Endothelial cell of umbilical vein (primary cell): ENCODE data around the gene TPP2. TPM values are rescaled to one million over a fixed set of nuclear protein-coding genes. Genes with fewer than 3 reads are reported as not detected.

Experiments used
- BruUV-seq: library from RNA; stranded (reverse); fragments of 400-500 nt; replicated peaks from 2 replicates; lab custom pipeline; 2021; lab: Mats Ljungman, UMichigan
- CTCF ChIA-PET: fragments of 300-600, 350-600 bp; sonication (Branson Sonifier 250); formaldehyde crosslinking; loops from one replicate; lab custom pipeline; 2021; ENCODE audit warnings: antibody characterized with exemption, inconsistent platforms; lab: Charles Lee
- POLR2A ChIA-PET: fragments of 300-600, 350-600 bp; sonication (Branson Sonifier 250); formaldehyde crosslinking; loops from one replicate; lab custom pipeline; 2021; ENCODE audit warnings: antibody characterized with exemption, inconsistent platforms; lab: Charles Lee
- DNase-seq: peaks from one replicate; pipeline ENCODE4 v3.0.0-alpha.2; 2011; ENCODE audit warnings: low read depth, low spot score
- FAIRE-seq: peaks from 2 replicates; lab custom pipeline; 2011; peaks lifted over from hg19 to GRCh38; lab: Jason Lieb, UNC
- H2AFZ ChIP-seq: 2 replicates; pipeline ENCODE4 v1.6.0; 2012; ENCODE audit warnings: low read depth, low read length, control low read depth, inconsistent platforms
- H3K27ac ChIP-seq: 2 replicates; pipeline ENCODE4 v1.5.1; 2011; ENCODE audit warnings: low read depth, mild to moderate bottlenecking, control low read depth, low read length, moderate library complexity; ENCODE audit not compliant: insufficient read depth
- H3K27me3 ChIP-seq, 2 experiments: 2 replicates each; pipeline versions ENCODE4 v1.6.0 to v1.6.1; 2011; ENCODE audit warnings: low read length in 2 of 2, mixed read lengths in 1 of 2; ENCODE audit not compliant: control insufficient read depth in 2 of 2, insufficient read depth in 2 of 2
- H3K36me3 ChIP-seq, 2 experiments: 2 replicates in 1 of 2; 3 replicates in 1 of 2; pipeline ENCODE4 v1.5.1; 2011; ENCODE audit warnings: low read length in 2 of 2, mild to moderate bottlenecking in 1 of 2, moderate library complexity in 1 of 2; ENCODE audit not compliant: control insufficient read depth in 2 of 2, insufficient read depth in 2 of 2; ENCODE audit errors: extremely low read depth in 1 of 2
- H3K4me1 ChIP-seq: 3 replicates; pipeline ENCODE4 v1.5.1; 2011; ENCODE audit warnings: mild to moderate bottlenecking, low read length; ENCODE audit not compliant: control insufficient read depth, insufficient read depth; ENCODE audit errors: extremely low read depth
- H3K4me2 ChIP-seq: 2 replicates; pipeline ENCODE4 v1.6.1; 2011; ENCODE audit warnings: low read length, control low read depth, mixed read lengths; ENCODE audit not compliant: insufficient read depth
- H3K4me3 ChIP-seq, 3 experiments: fragments of 200-600 bp in 1 of 3; sonication (generic), shearing (Covaris generic) in 1 of 3; replicated peaks in 1 of 3; 2 replicates each; pipeline ENCODE4 v1.5.1; 2011 to 2016; ENCODE audit warnings: control low read depth in 3 of 3, low read length in 3 of 3, mild to moderate bottlenecking in 2 of 3, inconsistent platforms in 1 of 3, low read depth in 1 of 3, moderate library complexity in 1 of 3; ENCODE audit not compliant: insufficient read depth in 1 of 3
- H3K79me2 ChIP-seq: 2 replicates; pipeline ENCODE4 v1.6.0; 2012; ENCODE audit warnings: low read length, inconsistent platforms; ENCODE audit not compliant: control insufficient read depth, insufficient read depth
- H3K9ac ChIP-seq: replicated peaks from 2 replicates; pipeline ENCODE3; 2011; ENCODE audit warnings: low read length, control low read depth; ENCODE audit not compliant: insufficient read depth; ENCODE audit errors: extremely low read depth
- H3K9me1 ChIP-seq: replicated peaks from 3 replicates; pipeline ENCODE4 v1.6.0; 2011; ENCODE audit warnings: mild to moderate bottlenecking, low read length; ENCODE audit not compliant: control insufficient read depth, insufficient read depth; ENCODE audit errors: extremely low read depth
- H3K9me3 ChIP-seq: replicated peaks from 2 replicates; pipeline ENCODE4 v1.5.1; 2012; ENCODE audit warnings: low read length, inconsistent platforms; ENCODE audit not compliant: control insufficient read depth, insufficient read depth
- H4K20me1 ChIP-seq: replicated peaks from 2 replicates; pipeline ENCODE3; 2011; ENCODE audit warnings: mild to moderate bottlenecking, low read length; ENCODE audit not compliant: control insufficient read depth, insufficient read depth; ENCODE audit errors: extremely low read depth
- EZH2 ChIP-seq: IDR thresholded peaks from 2 replicates; pipeline ENCODE4 v1.6.1; 2012; ENCODE audit warnings: borderline replicate concordance, low read depth, mild to moderate bottlenecking, moderate library complexity, low read length, inconsistent platforms; ENCODE audit not compliant: severe bottlenecking
- FOS ChIP-seq: IDR thresholded peaks from 2 replicates; pipeline ENCODE4 v1.6.1; 2011; ENCODE audit warnings: mild to moderate bottlenecking, low read length, moderate library complexity, borderline replicate concordance; ENCODE audit not compliant: insufficient read depth
- GATA2 ChIP-seq: IDR thresholded peaks from 2 replicates; pipeline ENCODE4 v1.7.0; 2011; ENCODE audit warnings: low read depth, mild to moderate bottlenecking, moderate library complexity, mixed read lengths, low read length; ENCODE audit not compliant: insufficient read length, insufficient read depth
- JUN ChIP-seq: IDR thresholded peaks from 2 replicates; pipeline ENCODE4 v1.6.1; 2011; ENCODE audit warnings: borderline replicate concordance, low read depth; ENCODE audit not compliant: insufficient read length, insufficient read depth
- MYC ChIP-seq: IDR thresholded peaks from one replicate; pipeline ENCODE4 v1.6.1; 2011; ENCODE audit warnings: mild to moderate bottlenecking, low read depth, low read length
- POLR2A ChIP-seq: IDR thresholded peaks from 2 replicates; pipeline ENCODE4 v1.6.1; 2012; ENCODE audit warnings: low read depth, mild to moderate bottlenecking, control low read depth, low read length
- POLR2AphosphoS5 ChIP-seq: IDR thresholded peaks from 2 replicates; pipeline ENCODE4 v1.6.1; 2012; ENCODE audit warnings: low read depth, mild to moderate bottlenecking, control low read depth, low read length, moderate library complexity; ENCODE audit not compliant: insufficient read depth
- dilution Hi-C: fragments of 300-500 bp; cut with MboI; formaldehyde crosslinking; loops from one replicate; pipeline ENCODE4 v1.15.0; 2019; ENCODE audit warnings: low sequenced_read_pairs; ENCODE audit not compliant: extremely low pct_ligation_motif_present
- intact Hi-C: fragments of 100-400 bp; cut with micrococcal nuclease; formaldehyde crosslinking; loops from one replicate; pipeline ENCODE4 v1.10.0; 2022
- polyA plus RNA-seq, 4 experiments: library from polyadenylated mRNA; depleted of rRNA in 3 of 4; stranded (reverse) in 3 of 4; unstranded in 1 of 4; fragments of >200 nt; gene quantifications; 2 replicates each; pipeline versions ENCODE4 v1.2.1 to v1.2.3, GENCODE V29; 2011 to 2012; ENCODE audit warnings: missing spikeins in 1 of 4
- total RNA-seq: library from RNA; stranded (reverse); gene quantifications from 2 replicates; pipeline ENCODE4 v1.2.3, GENCODE V29; 2021
- TF ChIP-seq, protein P1 (sequence below), 2 donors: IDR thresholded peaks; 1 replicate in 1 of 2; 2 replicates in 1 of 2; pipeline ENCODE4 v1.5.1; 2011; ENCODE audit warnings: low read length in 2 of 2, mild to moderate bottlenecking in 2 of 2, moderate library complexity in 2 of 2, control low read depth in 1 of 2, inconsistent platforms in 1 of 2, low read depth in 1 of 2; ENCODE audit not compliant: insufficient read depth in 1 of 2; ENCODE audit errors: extremely low read depth in 1 of 2
- TF ChIP-seq, protein P2 (sequence below): IDR thresholded peaks from 2 replicates; pipeline ENCODE4 v1.6.1; 2011; ENCODE audit not compliant: insufficient read depth, insufficient read length

Gene TPP2
- total and polyA plus RNA-seq, 2 donors (not counting 3 experiments of a cell fraction or from before 2014, with no cell fraction given): 11.5 to 46.7 TPM

DNA sequence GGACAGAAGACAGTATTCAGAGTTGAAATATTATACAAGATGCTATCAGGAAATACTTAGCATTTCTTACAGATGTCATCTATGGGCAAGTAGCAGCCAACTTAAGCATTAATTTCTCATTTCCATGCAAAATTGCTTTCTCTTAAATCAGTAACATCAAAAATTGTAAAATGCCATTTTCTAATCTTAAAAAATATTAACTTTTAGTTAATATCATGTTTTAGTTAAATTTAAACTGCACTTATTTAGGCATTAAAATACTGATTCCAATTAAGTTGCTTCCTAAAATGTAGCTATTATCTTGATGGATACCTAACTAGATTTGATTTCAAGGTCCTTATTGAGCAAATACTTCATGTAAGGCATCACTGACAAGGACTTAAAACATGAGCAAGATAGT lies 70.2 kb downstream of the TPP2 start:
- Histone ChIP-seq H3K36me3 (peaks cover 7 to 8% of the 10 kb centered on the region in 2 experiments), H4K20me1 (no peaks in the 10 kb centered on the region), H3K9me3 (no peaks in the 10 kb centered on the region), H3K27me3 (no peaks in the 10 kb centered on the region), H3K9me1 (no peaks in the 10 kb centered on the region), H3K4me2 (no peak overlapping the region), H3K4me3 (no peak overlapping the region), H3K79me2 (no peaks in the 10 kb centered on the region), H3K27ac (no peak overlapping the region), H3K4me1 (no peaks in the 10 kb centered on the region), H3K9ac (no peak overlapping the region), H2AFZ (no peak overlapping the region)
- BruUV-seq: no TSS peak
- dilution Hi-C loops (no loop called here), intact Hi-C loops (no loop called here)
- POLR2A ChIA-PET: no interaction called here
- no peak for DNase-seq
- no peak for FAIRE-seq
- no peak for TF ChIP-seq JUN
- TF ChIP-seq, protein P1, sequence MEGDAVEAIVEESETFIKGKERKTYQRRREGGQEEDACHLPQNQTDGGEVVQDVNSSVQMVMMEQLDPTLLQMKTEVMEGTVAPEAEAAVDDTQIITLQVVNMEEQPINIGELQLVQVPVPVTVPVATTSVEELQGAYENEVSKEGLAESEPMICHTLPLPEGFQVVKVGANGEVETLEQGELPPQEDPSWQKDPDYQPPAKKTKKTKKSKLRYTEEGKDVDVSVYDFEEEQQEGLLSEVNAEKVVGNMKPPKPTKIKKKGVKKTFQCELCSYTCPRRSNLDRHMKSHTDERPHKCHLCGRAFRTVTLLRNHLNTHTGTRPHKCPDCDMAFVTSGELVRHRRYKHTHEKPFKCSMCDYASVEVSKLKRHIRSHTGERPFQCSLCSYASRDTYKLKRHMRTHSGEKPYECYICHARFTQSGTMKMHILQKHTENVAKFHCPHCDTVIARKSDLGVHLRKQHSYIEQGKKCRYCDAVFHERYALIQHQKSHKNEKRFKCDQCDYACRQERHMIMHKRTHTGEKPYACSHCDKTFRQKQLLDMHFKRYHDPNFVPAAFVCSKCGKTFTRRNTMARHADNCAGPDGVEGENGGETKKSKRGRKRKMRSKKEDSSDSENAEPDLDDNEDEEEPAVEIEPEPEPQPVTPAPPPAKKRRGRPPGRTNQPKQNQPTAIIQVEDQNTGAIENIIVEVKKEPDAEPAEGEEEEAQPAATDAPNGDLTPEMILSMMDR (IDR thresholded peaks at IDR 0.05; ENCODE audit: extremely low read depth in 1 of 2, insufficient read depth in 1 of 2, low read depth in 1 of 2, low read length in 2 of 2): no peak
- TF ChIP-seq MYC: no peak
- TF ChIP-seq FOS: no peak
- TF ChIP-seq, protein P2, sequence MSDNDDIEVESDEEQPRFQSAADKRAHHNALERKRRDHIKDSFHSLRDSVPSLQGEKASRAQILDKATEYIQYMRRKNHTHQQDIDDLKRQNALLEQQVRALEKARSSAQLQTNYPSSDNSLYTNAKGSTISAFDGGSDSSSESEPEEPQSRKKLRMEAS: no peak
- TF ChIP-seq POLR2A: no peak
- no peak for TF ChIP-seq GATA2
- TF ChIP-seq POLR2AphosphoS5: no peak
- TF ChIP-seq EZH2: no peak
- CTCF ChIA-PET: interaction anchor here (0.8 to 1.3 kb wide), 3 partner anchors 13 to 75 kb away, joined by 3 to 4 read pairs (median 4); no protein-coding TSS in a partner anchor
